Heart left ventricle (tissue), 16 donors: Measurements from ENCODE around the gene TAS2R14. TPM values are rescaled to one million over a fixed set of nuclear protein-coding genes. Genes with fewer than 3 reads are reported as not detected.

Experiments used
- ATAC-seq, 4 donors: fragments of 200-7000 bp; cut with Tn5 transposase; one replicate each; pipeline ENCODE4 v1.9.1; 2020 to 2022; ENCODE audit warnings: moderate library complexity in 4 of 4, mild to moderate bottlenecking in 3 of 4, moderate number of reproducible peaks in 1 of 4
- DNase-seq, 5 donors: peaks; one replicate each; pipeline ENCODE4 v3.0.0-alpha.2; 2020
- H3K27ac ChIP-seq, 12 donors: fragments of 200-600 bp; sonication (generic) in 4 of 12; one replicate each; pipeline versions ENCODE4 v1.5.0 to v1.8.0; 2016 to 2022; ENCODE audit warnings: mild to moderate bottlenecking in 2 of 12
- H3K27me3 ChIP-seq, 9 donors: fragments of 200-600 bp; sonication (generic) in 2 of 9; one replicate each; pipeline versions ENCODE4 v1.5.1 to v1.8.0; 2016 to 2022; ENCODE audit warnings: mild to moderate bottlenecking in 3 of 9
- H3K36me3 ChIP-seq, 9 donors: fragments of 200-600 bp; sonication (generic) in 2 of 9; one replicate each; pipeline versions ENCODE4 v1.5.0 to v1.8.0; 2018 to 2022; ENCODE audit warnings: mild to moderate bottlenecking in 2 of 9
- H3K4me1 ChIP-seq, 12 donors: fragments of 200-600 bp; sonication (generic) in 4 of 12; one replicate each; pipeline versions ENCODE4 v1.5.0 to v1.8.0; 2016 to 2022; ENCODE audit warnings: mild to moderate bottlenecking in 3 of 12
- H3K4me3 ChIP-seq, 12 donors: fragments of 200-600 bp; sonication (generic) in 4 of 12; one replicate each; pipeline versions ENCODE4 v1.5.0 to v1.8.0; 2017 to 2022; ENCODE audit warnings: mild to moderate bottlenecking in 9 of 12, moderate library complexity in 4 of 12
- H3K9me3 ChIP-seq, 12 donors: fragments of 200-600 bp; sonication (generic) in 4 of 12; one replicate each; pipeline versions ENCODE4 v1.5.0 to v1.8.0; 2016 to 2022; ENCODE audit warnings: mild to moderate bottlenecking in 1 of 12
- POLR2A ChIP-seq, 2 donors: fragments of 450-650 bp; IDR thresholded peaks; one replicate each; pipeline ENCODE4 v1.6.1; 2017; ENCODE audit warnings: antibody characterized with exemption in 2 of 2, mild to moderate bottlenecking in 2 of 2, moderate library complexity in 2 of 2
- intact Hi-C, 10 donors: fragments of 100-400 bp; cut with DNase I; formaldehyde crosslinking; loops; one replicate each; pipeline versions ENCODE4 v1.11.1 to v1.14.2; 2022
- polyA plus RNA-seq, 2 donors: library from polyadenylated mRNA; stranded (reverse); fragments of 200-250 nt; gene quantifications; one replicate each; pipeline ENCODE4 v1.2.3, GENCODE V29; 2013
- total RNA-seq, 9 donors: library from RNA; depleted of rRNA in 2 of 9; stranded (reverse); fragments of >200 nt in 2 of 9; fragmentation: NEBNext Ultra II Directional in 3 of 9; extraction: Animal tissue kit (Norgen Biotek cat#: 25700) in 3 of 9; gene quantifications; one replicate each; pipeline versions ENCODE4 v1.1.0 to v1.2.4, GENCODE V29; 2016 to 2023
- donor health status: ischemic (EF 13 %, LVEDD 7.1; RV severe dilation, severe dysfunction).
- donor health status: healthy with polysubstance abuse.
- donor health status: DM: no; HTN: yes; CAD: no.
- donor health status: DM: no; HTN: no; CAD: no.
- donor health status: ischemic (EF 25% LVEDD 6.9; RV normal size, moderate dysfunction).
- donor health status: ischemic (EF 25% LVEDD 5.7; RV mildly dilated, moderate dysfunction).
- donor health status: healthy.
- donor health status: DM: yes; HTN: yes; CAD: no.
- donor health status: ischemic (EF 35%, LVEDD 5.7; RV mildly dilated, moderate dysfunction).
- donor health status: nonischemic (EF 11% LVEDD 7.7; RV severe dilation, severe dysfunction).
- donor health status: DM: yes; HTN: yes; CAD: no.
- donor health status: PGD.
- donor health status: ischemic (EF 29% LVEDD 5.4; RV normal size, mild dysfunction).
- donor health status: nonischemic (EF 23%, LVEDD 6.1; RV moderate dilation, normal function).

The TAS2R14 gene
- total and polyA plus RNA-seq, 11 donors: 0.29 to 1.2 (median 0.70) TPM

- no peak for ATAC-seq
- H3K9me3 ChIP-seq: no peaks in the 10 kb centered on the region
- intact Hi-C loops: no loop called here
Observed at GRCh38 chr12:10889226-10889625, 49.8 kb downstream of the TAS2R14 start.

More at GRCh38 chr12:10889226-10889625, 49.8 kb downstream of the TAS2R14 start:
- Histone ChIP-seq H3K4me1 (peaks cover 0 to 6% (median 0%) of the 10 kb centered on the region in 12 donors), H3K36me3 (peaks cover 0 to 2% (median 0%) of the 10 kb centered on the region in 9 donors), H3K27ac (no peak overlapping the region), H3K4me3 (no peak overlapping the region), H3K27me3 (no peaks in the 10 kb centered on the region)
- TF ChIP-seq POLR2A (IDR thresholded peaks at IDR 0.05): no peak
- DNase-seq: no peak

Other genes starting within 250 kb of the TAS2R14 start
- 1,000 to 10,000 TPM in 2 of 9 donors, 100 to 1,000 TPM in 7; 399 to 2,225 (median 790) TPM for gene YBX3, start 215.9 kb downstream of the TAS2R14 start, total RNA-seq
- 1,000 to 10,000 TPM in 1 of 2 donors, 100 to 1,000 TPM in 1; 429 to 1,753 TPM for gene YBX3, start 215.9 kb downstream of the TAS2R14 start, polyA plus RNA-seq
- not detected for gene TAS2R7, start 136.6 kb downstream of the TAS2R14 start, total RNA-seq
- not detected for gene TAS2R7, start 136.6 kb downstream of the TAS2R14 start, polyA plus RNA-seq
- under 1 TPM in 1 of 9 donors, not detected in 8; 0.50 TPM for gene TAS2R8, start 132.0 kb downstream of the TAS2R14 start, total RNA-seq
- gene TAS2R8, start 132.0 kb downstream of the TAS2R14 start, polyA plus RNA-seq: not detected
- gene TAS2R9, start 129.1 kb downstream of the TAS2R14 start, total RNA-seq: under 1 TPM in 1 of 9 donors, not detected in 8; 0.27 TPM
- gene TAS2R9, start 129.1 kb downstream of the TAS2R14 start, polyA plus RNA-seq: not detected
- under 1 TPM in 3 of 9 donors, not detected in 6; 0.37 to 0.51 (median 0.41) TPM for gene TAS2R10, start 112.9 kb downstream of the TAS2R14 start, total RNA-seq
- gene TAS2R10, start 112.9 kb downstream of the TAS2R14 start, polyA plus RNA-seq: not detected
- 1 to 10 TPM in 6 of 9 donors, under 1 TPM in 1, not detected in 2; 0.85 to 3.9 (median 1.7) TPM for gene PRR4, start 89.8 kb downstream of the TAS2R14 start, total RNA-seq
- 1 to 10 TPM; 2.9 to 5.5 TPM for gene PRR4, start 89.8 kb downstream of the TAS2R14 start, polyA plus RNA-seq
- gene PRH1, start 55.0 kb downstream of the TAS2R14 start, total RNA-seq: 10 to 100 TPM in 3 of 9 donors, 1 to 10 TPM in 6; 1.7 to 13.5 (median 8.6) TPM
- 1 to 10 TPM; 1.9 to 2.8 TPM for gene PRH1, start 55.0 kb downstream of the TAS2R14 start, polyA plus RNA-seq
- 1 to 10 TPM in 1 of 9 donors, under 1 TPM in 8; 0.26 to 1.0 (median 0.46) TPM for gene TAS2R13, start 29.7 kb downstream of the TAS2R14 start, total RNA-seq
- under 1 TPM; 0.07 to 0.30 TPM for gene TAS2R13, start 29.7 kb downstream of the TAS2R14 start, polyA plus RNA-seq
- not detected for gene PRH2, start 10.0 kb downstream of the TAS2R14 start, total RNA-seq
- not detected for gene PRH2, start 10.0 kb downstream of the TAS2R14 start, polyA plus RNA-seq
- gene TAS2R50, start 47.6 kb upstream of the TAS2R14 start, total RNA-seq: under 1 TPM in 8 of 9 donors, not detected in 1; 0.27 to 0.93 (median 0.39) TPM
- under 1 TPM; 0.10 to 0.27 TPM for gene TAS2R50, start 47.6 kb upstream of the TAS2R14 start, polyA plus RNA-seq
- 1 to 10 TPM in 2 of 9 donors, under 1 TPM in 6, not detected in 1; 0.36 to 1.1 (median 0.55) TPM for gene TAS2R20, start 59.0 kb upstream of the TAS2R14 start, total RNA-seq
- under 1 TPM; 0.18 to 0.27 TPM for gene TAS2R20, start 59.0 kb upstream of the TAS2R14 start, polyA plus RNA-seq
- gene TAS2R19, start 83.4 kb upstream of the TAS2R14 start, total RNA-seq: 1 to 10 TPM in 3 of 9 donors, under 1 TPM in 5, not detected in 1; 0.44 to 2.5 (median 0.86) TPM
- under 1 TPM in 1 of 2 donors, not detected in 1; 0.17 TPM for gene TAS2R19, start 83.4 kb upstream of the TAS2R14 start, polyA plus RNA-seq
- 1 to 10 TPM in 2 of 9 donors, under 1 TPM in 4, not detected in 3; 0.48 to 1.8 (median 0.66) TPM for gene TAS2R31, start 92.1 kb upstream of the TAS2R14 start, total RNA-seq
- gene TAS2R31, start 92.1 kb upstream of the TAS2R14 start, polyA plus RNA-seq: under 1 TPM in 1 of 2 donors, not detected in 1; 0.50 TPM
- gene TAS2R46, start 123.0 kb upstream of the TAS2R14 start, total RNA-seq: 1 to 10 TPM in 2 of 9 donors, under 1 TPM in 3, not detected in 4; 0.37 to 1.6 (median 0.79) TPM
- gene TAS2R46, start 123.0 kb upstream of the TAS2R14 start, polyA plus RNA-seq: not detected
- under 1 TPM in 2 of 9 donors, not detected in 7; 0.37 to 0.88 TPM for gene TAS2R43, start 153.1 kb upstream of the TAS2R14 start, total RNA-seq
- gene TAS2R43, start 153.1 kb upstream of the TAS2R14 start, polyA plus RNA-seq: not detected
- gene TAS2R30, start 195.4 kb upstream of the TAS2R14 start, total RNA-seq: 1 to 10 TPM in 4 of 9 donors, under 1 TPM in 5; 0.47 to 1.5 (median 0.82) TPM
- gene TAS2R30, start 195.4 kb upstream of the TAS2R14 start, polyA plus RNA-seq: under 1 TPM in 1 of 2 donors, not detected in 1; 0.15 TPM
- gene SMIM10L1, start 231.9 kb upstream of the TAS2R14 start, total RNA-seq: 10 to 100 TPM; 13.0 to 24.5 (median 16.9) TPM
- gene SMIM10L1, start 231.9 kb upstream of the TAS2R14 start, polyA plus RNA-seq: 10 to 100 TPM; 12.9 to 23.7 TPM
- not detected for gene TAS2R42, start 247.7 kb upstream of the TAS2R14 start, total RNA-seq
- gene TAS2R42, start 247.7 kb upstream of the TAS2R14 start, polyA plus RNA-seq: not detected